ENCODE measurements around the gene CAMK2G.
"Not testable (repeated sequence)": the region's sequence is repeated elsewhere in the genome, so short reads cannot be mapped to it uniquely, and the experiment has no call there.

The CAMK2G gene

GRCh38 chr10:73791871-73792400 is 82.4 kb downstream of the CAMK2G start:
- no peak for DNase-seq (ENCODE audit: low read depth in 2 of 2)

- DNase-seq (ENCODE audit: low read depth in 2 of 2) = no peak
Measured at GRCh38 chr10:73790886-73791625, 83.3 kb downstream of the CAMK2G start.

- no peak for DNase-seq (ENCODE audit: low read depth in 2 of 2)
Measured at GRCh38 chr10:73789659-73790055, 84.7 kb downstream of the CAMK2G start.

GRCh38 chr10:73788864-73789658 is 85.3 kb downstream of the CAMK2G start:
- DNase-seq (ENCODE audit: low read depth in 2 of 2) = no peak

- not testable (repeated sequence) for DNase-seq (ENCODE audit: low read depth in 2 of 2)
Measured at GRCh38 chr10:73787031-73787800, 87.1 kb downstream of the CAMK2G start.

- no peak for DNase-seq (ENCODE audit: low read depth in 2 of 2)
Measured at GRCh38 chr10:73786512-73786885, 87.9 kb downstream of the CAMK2G start.

- no peak for DNase-seq (ENCODE audit: low read depth in 2 of 2)
Measured at GRCh38 chr10:73785721-73786511, 88.4 kb downstream of the CAMK2G start.

- peak; percentile 74 to 77 for DNase-seq (ENCODE audit: low read depth in 2 of 2)
Measured at GRCh38 chr10:73785211-73785720, 89.1 kb downstream of the CAMK2G start, which contains the start of gene ZSWIM8. Gene ZSWIM8, plus strand, starts transcription at chr10:73785606. Its CDS starts 273 bp downstream, at chr10:73785879.

- no peak for DNase-seq (ENCODE audit: low read depth in 2 of 2)
Measured at GRCh38 chr10:73782749-73783085, 91.6 kb downstream of the CAMK2G start.

- peak; percentile 87 to 88 for DNase-seq (ENCODE audit: low read depth in 2 of 2)
Measured at GRCh38 chr10:73781879-73782748, 92.2 kb downstream of the CAMK2G start, which contains the start of gene CHCHD1. Gene CHCHD1, plus strand, starts transcription at chr10:73782048. Its CDS starts 28 bp downstream, at chr10:73782076.

GRCh38 chr10:73781548-73781878 is 92.8 kb downstream of the CAMK2G start:
- no peak for DNase-seq (ENCODE audit: low read depth in 2 of 2)

GRCh38 chr10:73780966-73781365 is 93.4 kb downstream of the CAMK2G start:
- DNase-seq (ENCODE audit: low read depth in 2 of 2) = no peak

GRCh38 chr10:73780301-73780700 is 94.1 kb downstream of the CAMK2G start:
- no peak for DNase-seq (ENCODE audit: low read depth in 2 of 2)

- DNase-seq (ENCODE audit: low read depth in 2 of 2) = no peak
Measured at GRCh38 chr10:73779539-73780197, 94.7 kb downstream of the CAMK2G start.

- no peak for DNase-seq (ENCODE audit: low read depth in 2 of 2)
Measured at GRCh38 chr10:73779018-73779417, 95.3 kb downstream of the CAMK2G start.

- DNase-seq (ENCODE audit: low read depth in 2 of 2) = no peak
Measured at GRCh38 chr10:73774637-73775036, 99.7 kb downstream of the CAMK2G start.

GRCh38 chr10:73773152-73773879 is 101.0 kb downstream of the CAMK2G start:
- DNase-seq (ENCODE audit: low read depth in 2 of 2) = no peak

- peak; percentile 75 to 79 for DNase-seq (ENCODE audit: low read depth in 2 of 2)
Measured at GRCh38 chr10:73772281-73773151, 101.8 kb downstream of the CAMK2G start.
